ENCODE data around the gene BACH2.

DNA sequence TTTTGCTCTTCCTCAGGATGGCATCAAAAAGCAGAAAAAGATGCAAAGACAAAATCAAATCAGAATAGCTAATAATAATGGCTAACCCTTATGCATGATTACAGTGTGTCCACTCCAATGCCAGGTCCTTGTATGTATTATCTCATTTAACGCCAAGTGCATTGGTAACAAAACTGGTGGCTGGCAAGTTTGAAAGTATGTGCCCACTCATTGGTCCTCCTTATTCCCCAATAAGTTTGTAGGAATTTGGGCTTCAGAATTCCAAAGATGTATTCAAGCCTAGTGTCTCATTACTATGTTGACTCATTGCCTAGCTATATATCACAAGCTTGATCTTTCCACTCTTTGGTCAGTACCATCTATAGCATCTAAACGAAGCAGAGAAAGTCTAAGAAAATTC, 205.8 kb downstream of the BACH2 start:
- TF ChIP-seq, protein P1, sequence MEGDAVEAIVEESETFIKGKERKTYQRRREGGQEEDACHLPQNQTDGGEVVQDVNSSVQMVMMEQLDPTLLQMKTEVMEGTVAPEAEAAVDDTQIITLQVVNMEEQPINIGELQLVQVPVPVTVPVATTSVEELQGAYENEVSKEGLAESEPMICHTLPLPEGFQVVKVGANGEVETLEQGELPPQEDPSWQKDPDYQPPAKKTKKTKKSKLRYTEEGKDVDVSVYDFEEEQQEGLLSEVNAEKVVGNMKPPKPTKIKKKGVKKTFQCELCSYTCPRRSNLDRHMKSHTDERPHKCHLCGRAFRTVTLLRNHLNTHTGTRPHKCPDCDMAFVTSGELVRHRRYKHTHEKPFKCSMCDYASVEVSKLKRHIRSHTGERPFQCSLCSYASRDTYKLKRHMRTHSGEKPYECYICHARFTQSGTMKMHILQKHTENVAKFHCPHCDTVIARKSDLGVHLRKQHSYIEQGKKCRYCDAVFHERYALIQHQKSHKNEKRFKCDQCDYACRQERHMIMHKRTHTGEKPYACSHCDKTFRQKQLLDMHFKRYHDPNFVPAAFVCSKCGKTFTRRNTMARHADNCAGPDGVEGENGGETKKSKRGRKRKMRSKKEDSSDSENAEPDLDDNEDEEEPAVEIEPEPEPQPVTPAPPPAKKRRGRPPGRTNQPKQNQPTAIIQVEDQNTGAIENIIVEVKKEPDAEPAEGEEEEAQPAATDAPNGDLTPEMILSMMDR (IDR thresholded peaks at IDR 0.05) = no peak
- TF ChIP-seq POLR2AphosphoS5 (IDR thresholded peaks at IDR 0.05) = no peak
- TF ChIP-seq POLR2A (IDR thresholded peaks at IDR 0.05) = no peak
- no peak for TF ChIP-seq EP300 (IDR thresholded peaks at IDR 0.05)

All from upper lobe of left lung (tissue), 4 donors.